HepG2 (cell line): ENCODE data around the gene MARK2. TPM values are rescaled to one million over a fixed set of nuclear protein-coding genes. Genes with fewer than 3 reads are reported as not detected.

ENCODE experiments used
- ARNT ChIP-seq: fragments of 450-650 bp; IDR thresholded peaks from 2 replicates; pipeline ENCODE4 v1.6.1; 2017
- BRD4 ChIP-seq: sonication (generic); formaldehyde crosslinking; IDR thresholded peaks from 2 replicates; pipeline ENCODE4 v1.4.0; 2020; ENCODE audit warnings: missing genetic modification reagents
- HDAC2 ChIP-seq: sonication (generic); formaldehyde crosslinking; IDR thresholded peaks from 2 replicates; pipeline ENCODE4 v1.4.0; 2020; ENCODE audit warnings: missing genetic modification reagents
- MED1 ChIP-seq: sonication (generic); formaldehyde crosslinking; IDR thresholded peaks from 2 replicates; pipeline ENCODE4 v1.4.0; 2020; ENCODE audit warnings: missing genetic modification reagents
- NBN ChIP-seq: fragments of 450-650 bp; conservative IDR thresholded peaks from 2 replicates; pipeline ENCODE4 v1.6.1; 2017
- REXO4 ChIP-seq: sonication (generic); formaldehyde crosslinking; IDR thresholded peaks from 2 replicates; pipeline ENCODE4 v1.8.0; 2022; ENCODE audit warnings: missing genetic modification reagents, mild to moderate bottlenecking, borderline replicate concordance
- SIN3A ChIP-seq: IDR thresholded peaks from 2 replicates; pipeline ENCODE4 v1.6.1; 2011; ENCODE audit warnings: low read depth, mild to moderate bottlenecking, control low read depth, low read length, borderline replicate concordance
- TGIF2 ChIP-seq: IDR thresholded peaks from 2 replicates; pipeline ENCODE4 v1.6.1; 2016; ENCODE audit warnings: control low read depth, missing compliant biosample characterization
- YEATS2 ChIP-seq: sonication (generic); formaldehyde crosslinking; IDR thresholded peaks from 2 replicates; pipeline ENCODE4 v1.4.0; 2020; ENCODE audit warnings: missing genetic modification reagents, borderline replicate concordance
- ZFY ChIP-seq: sonication (generic); formaldehyde crosslinking; IDR thresholded peaks from 2 replicates; pipeline ENCODE4 v1.4.0; 2020; ENCODE audit warnings: missing genetic modification reagents
- ZNF235 ChIP-seq: sonication (generic); formaldehyde crosslinking; IDR thresholded peaks from 2 replicates; pipeline ENCODE4 v1.8.1; 2023; ENCODE audit warnings: mild to moderate bottlenecking, missing genetic modification reagents, borderline replicate concordance
- ZNF3 ChIP-seq: IDR thresholded peaks from 2 replicates; pipeline ENCODE4 v1.7.0; 2017; ENCODE audit warnings: inconsistent platforms
- polyA plus RNA-seq, 8 experiments: library from polyadenylated mRNA; depleted of rRNA in 3 of 8; stranded (reverse) in 7 of 8; unstranded in 1 of 8; fragments of >200 nt; fragmentation: Illumina TruSeq in 4 of 8; extraction: Trizol in 4 of 8; gene quantifications; 2 replicates each; pipeline versions ENCODE4 v1.2.1 to v1.2.3, GENCODE V29; 2011 to 2016; ENCODE audit warnings: low read depth in 4 of 8, missing spikeins in 1 of 8, mixed read lengths in 1 of 8; ENCODE audit not compliant: insufficient read depth in 1 of 8
- total RNA-seq, 5 experiments: library from RNA; depleted of rRNA; stranded (reverse); fragments of >200 nt; fragmentation: Illumina TruSeq; extraction: Trizol; gene quantifications; 2 replicates each; pipeline ENCODE4 v1.2.3, GENCODE V29; 2016; ENCODE audit warnings: low read depth in 1 of 5
- TF ChIP-seq, protein P1 (sequence below): sonication (generic); formaldehyde crosslinking; IDR thresholded peaks from 2 replicates; pipeline ENCODE4 v1.5.0; 2020; ENCODE audit warnings: missing genetic modification reagents
- TF ChIP-seq, protein P2 (sequence below): sonication (generic); formaldehyde crosslinking; IDR thresholded peaks from 2 replicates; pipeline ENCODE4 v1.8.0; 2022; ENCODE audit warnings: mild to moderate bottlenecking, missing genetic modification reagents
- TF ChIP-seq, protein P3 (sequence below): sonication (generic); formaldehyde crosslinking; IDR thresholded peaks from 2 replicates; pipeline ENCODE4; 2020; ENCODE audit warnings: missing genetic modification reagents, mild to moderate bottlenecking, borderline replicate concordance
- TF ChIP-seq, protein P4 (sequence below), 2 experiments: fragments of 450-650 bp in 1 of 2; sonication (generic) in 1 of 2; formaldehyde crosslinking in 1 of 2; IDR thresholded peaks; 2 replicates each; pipeline versions ENCODE4 v1.6.1 to v1.8.0; 2016 to 2022; ENCODE audit warnings: antibody characterized with exemption in 1 of 2, mild to moderate bottlenecking in 1 of 2, missing genetic modification reagents in 1 of 2

Gene MARK2
- total and polyA plus RNA-seq, 2 of the 13 experiments (the other 11 are each of a cell fraction or from before 2014, with no cell fraction given) = 13.5 to 13.9 TPM

DNA sequence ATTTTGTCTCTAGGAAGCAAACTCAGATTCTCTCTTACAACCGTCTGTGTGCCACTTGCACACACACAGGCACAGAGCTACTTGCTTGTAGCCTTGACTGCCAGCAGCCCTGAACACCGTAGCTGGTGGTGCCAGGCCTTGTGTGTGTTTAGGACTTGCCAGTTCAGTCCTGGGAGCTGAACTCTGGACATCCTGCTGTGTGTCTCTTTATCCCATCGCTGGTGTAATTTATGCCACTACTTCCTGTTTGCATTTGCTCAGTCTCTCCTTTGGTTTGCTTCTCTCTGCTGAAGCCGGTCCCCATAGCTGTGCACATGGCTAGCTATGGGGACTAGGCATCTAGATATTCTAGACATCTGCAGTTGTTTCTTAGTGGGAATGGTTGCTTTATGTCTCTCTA lies 24.0 kb downstream of the MARK2 start (continued):
- TF ChIP-seq TGIF2 (CRISPR knock-in tag) (no peak), ARNT (no peak), BRD4 (CRISPR knock-in tag) (no peak), YEATS2 (CRISPR knock-in tag) (no peak), SIN3A (no peak), NBN (no peak), ZNF235 (CRISPR knock-in tag) (no peak), ZFY (peak; percentile 61), REXO4 (no peak), HDAC2 (CRISPR knock-in tag) (peak; percentile 75; the same call in 1 of the 2 replicates), ZNF3 (no peak), MED1 (CRISPR knock-in tag) (peak; percentile 52; the same call in 1 of the 2 replicates)
- TF ChIP-seq, protein P1, sequence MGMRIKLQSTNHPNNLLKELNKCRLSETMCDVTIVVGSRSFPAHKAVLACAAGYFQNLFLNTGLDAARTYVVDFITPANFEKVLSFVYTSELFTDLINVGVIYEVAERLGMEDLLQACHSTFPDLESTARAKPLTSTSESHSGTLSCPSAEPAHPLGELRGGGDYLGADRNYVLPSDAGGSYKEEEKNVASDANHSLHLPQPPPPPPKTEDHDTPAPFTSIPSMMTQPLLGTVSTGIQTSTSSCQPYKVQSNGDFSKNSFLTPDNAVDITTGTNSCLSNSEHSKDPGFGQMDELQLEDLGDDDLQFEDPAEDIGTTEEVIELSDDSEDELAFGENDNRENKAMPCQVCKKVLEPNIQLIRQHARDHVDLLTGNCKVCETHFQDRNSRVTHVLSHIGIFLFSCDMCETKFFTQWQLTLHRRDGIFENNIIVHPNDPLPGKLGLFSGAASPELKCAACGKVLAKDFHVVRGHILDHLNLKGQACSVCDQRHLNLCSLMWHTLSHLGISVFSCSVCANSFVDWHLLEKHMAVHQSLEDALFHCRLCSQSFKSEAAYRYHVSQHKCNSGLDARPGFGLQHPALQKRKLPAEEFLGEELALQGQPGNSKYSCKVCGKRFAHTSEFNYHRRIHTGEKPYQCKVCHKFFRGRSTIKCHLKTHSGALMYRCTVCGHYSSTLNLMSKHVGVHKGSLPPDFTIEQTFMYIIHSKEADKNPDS = no peak
- TF ChIP-seq, protein P2, sequence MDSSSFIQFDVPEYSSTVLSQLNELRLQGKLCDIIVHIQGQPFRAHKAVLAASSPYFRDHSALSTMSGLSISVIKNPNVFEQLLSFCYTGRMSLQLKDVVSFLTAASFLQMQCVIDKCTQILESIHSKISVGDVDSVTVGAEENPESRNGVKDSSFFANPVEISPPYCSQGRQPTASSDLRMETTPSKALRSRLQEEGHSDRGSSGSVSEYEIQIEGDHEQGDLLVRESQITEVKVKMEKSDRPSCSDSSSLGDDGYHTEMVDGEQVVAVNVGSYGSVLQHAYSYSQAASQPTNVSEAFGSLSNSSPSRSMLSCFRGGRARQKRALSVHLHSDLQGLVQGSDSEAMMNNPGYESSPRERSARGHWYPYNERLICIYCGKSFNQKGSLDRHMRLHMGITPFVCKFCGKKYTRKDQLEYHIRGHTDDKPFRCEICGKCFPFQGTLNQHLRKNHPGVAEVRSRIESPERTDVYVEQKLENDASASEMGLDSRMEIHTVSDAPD (CRISPR knock-in tag) = peak; percentile 24; the same call in 1 of the 2 replicates
- TF ChIP-seq, protein P3, sequence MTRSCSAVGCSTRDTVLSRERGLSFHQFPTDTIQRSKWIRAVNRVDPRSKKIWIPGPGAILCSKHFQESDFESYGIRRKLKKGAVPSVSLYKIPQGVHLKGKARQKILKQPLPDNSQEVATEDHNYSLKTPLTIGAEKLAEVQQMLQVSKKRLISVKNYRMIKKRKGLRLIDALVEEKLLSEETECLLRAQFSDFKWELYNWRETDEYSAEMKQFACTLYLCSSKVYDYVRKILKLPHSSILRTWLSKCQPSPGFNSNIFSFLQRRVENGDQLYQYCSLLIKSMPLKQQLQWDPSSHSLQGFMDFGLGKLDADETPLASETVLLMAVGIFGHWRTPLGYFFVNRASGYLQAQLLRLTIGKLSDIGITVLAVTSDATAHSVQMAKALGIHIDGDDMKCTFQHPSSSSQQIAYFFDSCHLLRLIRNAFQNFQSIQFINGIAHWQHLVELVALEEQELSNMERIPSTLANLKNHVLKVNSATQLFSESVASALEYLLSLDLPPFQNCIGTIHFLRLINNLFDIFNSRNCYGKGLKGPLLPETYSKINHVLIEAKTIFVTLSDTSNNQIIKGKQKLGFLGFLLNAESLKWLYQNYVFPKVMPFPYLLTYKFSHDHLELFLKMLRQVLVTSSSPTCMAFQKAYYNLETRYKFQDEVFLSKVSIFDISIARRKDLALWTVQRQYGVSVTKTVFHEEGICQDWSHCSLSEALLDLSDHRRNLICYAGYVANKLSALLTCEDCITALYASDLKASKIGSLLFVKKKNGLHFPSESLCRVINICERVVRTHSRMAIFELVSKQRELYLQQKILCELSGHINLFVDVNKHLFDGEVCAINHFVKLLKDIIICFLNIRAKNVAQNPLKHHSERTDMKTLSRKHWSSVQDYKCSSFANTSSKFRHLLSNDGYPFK = no peak
- TF ChIP-seq, protein P4, sequence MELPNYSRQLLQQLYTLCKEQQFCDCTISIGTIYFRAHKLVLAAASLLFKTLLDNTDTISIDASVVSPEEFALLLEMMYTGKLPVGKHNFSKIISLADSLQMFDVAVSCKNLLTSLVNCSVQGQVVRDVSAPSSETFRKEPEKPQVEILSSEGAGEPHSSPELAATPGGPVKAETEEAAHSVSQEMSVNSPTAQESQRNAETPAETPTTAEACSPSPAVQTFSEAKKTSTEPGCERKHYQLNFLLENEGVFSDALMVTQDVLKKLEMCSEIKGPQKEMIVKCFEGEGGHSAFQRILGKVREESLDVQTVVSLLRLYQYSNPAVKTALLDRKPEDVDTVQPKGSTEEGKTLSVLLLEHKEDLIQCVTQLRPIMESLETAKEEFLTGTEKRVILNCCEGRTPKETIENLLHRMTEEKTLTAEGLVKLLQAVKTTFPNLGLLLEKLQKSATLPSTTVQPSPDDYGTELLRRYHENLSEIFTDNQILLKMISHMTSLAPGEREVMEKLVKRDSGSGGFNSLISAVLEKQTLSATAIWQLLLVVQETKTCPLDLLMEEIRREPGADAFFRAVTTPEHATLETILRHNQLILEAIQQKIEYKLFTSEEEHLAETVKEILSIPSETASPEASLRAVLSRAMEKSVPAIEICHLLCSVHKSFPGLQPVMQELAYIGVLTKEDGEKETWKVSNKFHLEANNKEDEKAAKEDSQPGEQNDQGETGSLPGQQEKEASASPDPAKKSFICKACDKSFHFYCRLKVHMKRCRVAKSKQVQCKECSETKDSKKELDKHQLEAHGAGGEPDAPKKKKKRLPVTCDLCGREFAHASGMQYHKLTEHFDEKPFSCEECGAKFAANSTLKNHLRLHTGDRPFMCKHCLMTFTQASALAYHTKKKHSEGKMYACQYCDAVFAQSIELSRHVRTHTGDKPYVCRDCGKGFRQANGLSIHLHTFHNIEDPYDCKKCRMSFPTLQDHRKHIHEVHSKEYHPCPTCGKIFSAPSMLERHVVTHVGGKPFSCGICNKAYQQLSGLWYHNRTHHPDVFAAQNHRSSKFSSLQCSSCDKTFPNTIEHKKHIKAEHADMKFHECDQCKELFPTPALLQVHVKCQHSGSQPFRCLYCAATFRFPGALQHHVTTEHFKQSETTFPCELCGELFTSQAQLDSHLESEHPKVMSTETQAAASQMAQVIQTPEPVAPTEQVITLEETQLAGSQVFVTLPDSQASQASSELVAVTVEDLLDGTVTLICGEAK (IDR thresholded peaks at IDR 0.05) = no peak
- TF ChIP-seq, protein P4 (CRISPR knock-in tag; IDR thresholded peaks at IDR 0.05) = no peak
